GM19043 (cell line): ENCODE results near the gene AACS.
"Not testable (repeated sequence)": the region's sequence is repeated elsewhere in the genome, so short reads cannot be mapped to it uniquely, and the experiment has no call there.

Experiments
- ATAC-seq: cut with Tn5 transposase; IDR thresholded peaks from one replicate; pipeline ENCODE4 v1.9.1; 2021; ENCODE audit warnings: low read depth; ENCODE audit not compliant: unreplicated experiment

The AACS gene

GRCh38 chr12:125056306-125056705 is 8.9 kb upstream of the AACS start:
- ATAC-seq, result no peak

- no peak for ATAC-seq
Observed at GRCh38 chr12:125057708-125058107, 7.5 kb upstream of the AACS start.

- no peak for ATAC-seq
Observed at GRCh38 chr12:125061229-125061628, 4.0 kb upstream of the AACS start.

- ATAC-seq, result not testable (repeated sequence)
Observed at GRCh38 chr12:125063522-125063921, 1.7 kb upstream of the AACS start.

GRCh38 chr12:125064492-125064891 is 743 bp upstream of the AACS start:
- ATAC-seq, result no peak

GRCh38 chr12:125065919-125066570 is 810 bp downstream of the AACS start:
- ATAC-seq, result no peak

- ATAC-seq, result no peak
Observed at GRCh38 chr12:125068391-125068790, 3.2 kb downstream of the AACS start.

GRCh38 chr12:125069616-125070015 is 4.4 kb downstream of the AACS start:
- no peak for ATAC-seq

GRCh38 chr12:125070112-125070511 is 4.9 kb downstream of the AACS start:
- no peak for ATAC-seq

- ATAC-seq, result no peak
Observed at GRCh38 chr12:125070661-125071390, 5.6 kb downstream of the AACS start.

- ATAC-seq, result no peak
Observed at GRCh38 chr12:125071456-125071855, 6.2 kb downstream of the AACS start.

- ATAC-seq, result no peak
Observed at GRCh38 chr12:125072496-125072895, 7.3 kb downstream of the AACS start.

GRCh38 chr12:125074294-125074693 is 9.1 kb downstream of the AACS start:
- ATAC-seq, result not testable (repeated sequence)

- no peak for ATAC-seq
Observed at GRCh38 chr12:125076103-125076502, 10.9 kb downstream of the AACS start.

GRCh38 chr12:125079084-125079483 is 13.8 kb downstream of the AACS start:
- ATAC-seq, result no peak

GRCh38 chr12:125079648-125080645 is 14.7 kb downstream of the AACS start:
- ATAC-seq, result no peak

- no peak for ATAC-seq
Observed at GRCh38 chr12:125081427-125081826, 16.2 kb downstream of the AACS start.

GRCh38 chr12:125083072-125083471 is 17.8 kb downstream of the AACS start:
- no peak for ATAC-seq

GRCh38 chr12:125088199-125088598 is 23.0 kb downstream of the AACS start:
- ATAC-seq, result not testable (repeated sequence)

- ATAC-seq, result no peak
Observed at GRCh38 chr12:125089083-125089482, 23.8 kb downstream of the AACS start.

- no peak for ATAC-seq
Observed at GRCh38 chr12:125089626-125090025, 24.4 kb downstream of the AACS start.
